ENCODE data around the gene PPP1R14D.

The PPP1R14D gene

GRCh38 chr15:40873694-40874561, 45.4 kb upstream of the PPP1R14D start, which contains the start of gene RHOV (continued):
- TF ChIP-seq REPIN1 (tag by site-specific recombination; IDR thresholded peaks at IDR 0.05; ENCODE audit: low read depth): no peak
- no peak for TF ChIP-seq ZNF223 (tag by site-specific recombination; IDR thresholded peaks at IDR 0.05)
- no peak for TF ChIP-seq ZNF391 (tag by site-specific recombination; IDR thresholded peaks at IDR 0.05; ENCODE audit: borderline replicate concordance, low read depth)
- TF ChIP-seq ZNF664 (tag by site-specific recombination; IDR thresholded peaks at IDR 0.05): no peak
- TF ChIP-seq ZNF560 (tag by site-specific recombination; IDR thresholded peaks at IDR 0.05; ENCODE audit: borderline replicate concordance): no peak
- TF ChIP-seq SCRT2 (tag by site-specific recombination; IDR thresholded peaks at IDR 0.05): no peak
- TF ChIP-seq ZNF433 (tag by site-specific recombination; IDR thresholded peaks at IDR 0.05; ENCODE audit: low read depth): no peak
- TF ChIP-seq ZSCAN18 (tag by site-specific recombination; IDR thresholded peaks at IDR 0.05): no peak
- peak; percentile 78 for TF ChIP-seq KLF9 (tag by site-specific recombination; IDR thresholded peaks at IDR 0.05; ENCODE audit: low read depth)
- no peak for TF ChIP-seq YY1 (tag by site-specific recombination; IDR thresholded peaks at IDR 0.05)
- TF ChIP-seq ZNF274 (IDR thresholded peaks at IDR 0.05; ENCODE audit: low read length): no peak
- TF ChIP-seq ZNF274 (tag by site-specific recombination; IDR thresholded peaks at IDR 0.05; ENCODE audit: borderline replicate concordance): no peak
- no peak for TF ChIP-seq ZNF670 (tag by site-specific recombination; IDR thresholded peaks at IDR 0.05; ENCODE audit: low read depth)
- TF ChIP-seq SP3 (tag by site-specific recombination; IDR thresholded peaks at IDR 0.05): no peak; the same call in 1 of the 2 replicates
- no peak for TF ChIP-seq ZNF677 (tag by site-specific recombination; IDR thresholded peaks at IDR 0.05)
- TF ChIP-seq OSR2 (tag by site-specific recombination; IDR thresholded peaks at IDR 0.05): no peak
- TF ChIP-seq ZNF776 (tag by site-specific recombination; IDR thresholded peaks at IDR 0.05; ENCODE audit: borderline replicate concordance): no peak
- TF ChIP-seq HOXD13 (CRISPR knock-in tag; IDR thresholded peaks at IDR 0.05; ENCODE audit: borderline replicate concordance): no peak
- no peak for TF ChIP-seq ZNF426 (tag by site-specific recombination; IDR thresholded peaks at IDR 0.05)
- no peak for TF ChIP-seq ZNF169 (tag by site-specific recombination; IDR thresholded peaks at IDR 0.05)
- TF ChIP-seq ZBTB48 (tag by site-specific recombination; IDR thresholded peaks at IDR 0.05): peak; percentile 41; the same call in 1 of the 2 replicates
- peak; percentile 54 for TF ChIP-seq IKZF3 (tag by site-specific recombination; IDR thresholded peaks at IDR 0.05)
- TF ChIP-seq ZNF558 (tag by site-specific recombination; IDR thresholded peaks at IDR 0.05): no peak
- TF ChIP-seq ZSCAN30 (tag by site-specific recombination; IDR thresholded peaks at IDR 0.05): 0 out of 2 replicates have a peak, but pooled peaks have one; percentile 32
- no peak for TF ChIP-seq ZFP37 (tag by site-specific recombination; IDR thresholded peaks at IDR 0.05)
- TF ChIP-seq ZNF2 (tag by site-specific recombination; IDR thresholded peaks at IDR 0.05): no peak
- TF ChIP-seq BCL11B (tag by site-specific recombination; IDR thresholded peaks at IDR 0.05; ENCODE audit: low read depth): no peak
- TF ChIP-seq HIC1 (tag by site-specific recombination; IDR thresholded peaks at IDR 0.05): peak; percentile 68; the same call in 1 of the 2 replicates
- no peak; the same call in 1 of the 2 replicates for TF ChIP-seq ZNF629 (tag by site-specific recombination; IDR thresholded peaks at IDR 0.05)
- no peak for TF ChIP-seq KLF10 (tag by site-specific recombination; IDR thresholded peaks at IDR 0.05)
- TF ChIP-seq ZNF624 (tag by site-specific recombination; IDR thresholded peaks at IDR 0.05): no peak
- TF ChIP-seq FEZF1 (tag by site-specific recombination; IDR thresholded peaks at IDR 0.05): no peak
- no peak for TF ChIP-seq ZNF221 (tag by site-specific recombination; IDR thresholded peaks at IDR 0.05; ENCODE audit: borderline replicate concordance)
- no peak for TF ChIP-seq ZNF292 (tag by site-specific recombination; IDR thresholded peaks at IDR 0.05; ENCODE audit: borderline replicate concordance, low read depth)
- no peak for TF ChIP-seq ZNF175 (tag by site-specific recombination; IDR thresholded peaks at IDR 0.05)
- TF ChIP-seq ZNF501 (tag by site-specific recombination; IDR thresholded peaks at IDR 0.05): 0 out of 2 replicates have a peak, but pooled peaks have one; percentile 43
- no peak for TF ChIP-seq ZNF510 (tag by site-specific recombination; IDR thresholded peaks at IDR 0.05; ENCODE audit: insufficient replicate concordance)
- peak; percentile 84 for TF ChIP-seq ZBTB8A (tag by site-specific recombination; IDR thresholded peaks at IDR 0.05)

Measured in HEK293 (cell line).